Right lobe of liver (tissue), 6 donors: ENCODE results near the gene IPMK. TPM values are rescaled to one million over a fixed set of nuclear protein-coding genes. Genes with fewer than 3 reads are reported as not detected.

Experiments used
- ATAC-seq, 4 donors: fragments of 200-7000 bp; cut with Tn5 transposase; one replicate each; pipeline ENCODE4 v1.9.1; 2020; ENCODE audit warnings: mild to moderate bottlenecking in 4 of 4, moderate library complexity in 4 of 4
- DNase-seq, 3 donors: peaks; one replicate each; pipeline ENCODE4 v3.0.0-alpha.2; 2020
- H3K27ac ChIP-seq, 3 donors: fragments of 200-600 bp; one replicate each; pipeline ENCODE4 v1.8.0; 2022
- H3K27me3 ChIP-seq, 2 donors: fragments of 200-600 bp; one replicate each; pipeline ENCODE4 v1.8.0; 2022
- H3K36me3 ChIP-seq, 4 donors: fragments of 200-600 bp; sonication (generic) in 1 of 4; one replicate each; pipeline versions ENCODE4 v1.5.1 to v1.8.0; 2017 to 2022; ENCODE audit warnings: control low read depth in 1 of 4
- H3K4me1 ChIP-seq, 4 donors: fragments of 200-600 bp; sonication (generic) in 1 of 4; one replicate each; pipeline versions ENCODE4 v1.5.1 to v1.8.0; 2017 to 2022; ENCODE audit warnings: control low read depth in 1 of 4
- H3K4me3 ChIP-seq, 3 donors: fragments of 200-600 bp; one replicate each; pipeline ENCODE4 v1.8.0; 2022
- H3K9me3 ChIP-seq, 4 donors: fragments of 200-600 bp; sonication (generic) in 1 of 4; one replicate each; pipeline versions ENCODE4 v1.5.1 to v1.8.0; 2017 to 2022; ENCODE audit warnings: control low read depth in 1 of 4
- CTCF ChIP-seq, 4 donors: fragments of 200-600 bp in 3 of 4; fragments of 450-650 bp in 1 of 4; IDR thresholded peaks; one replicate each; pipeline versions ENCODE4 v1.5.1 to v1.8.0; 2016 to 2022; ENCODE audit warnings: antibody characterized with exemption in 4 of 4, mild to moderate bottlenecking in 2 of 4
- POLR2A ChIP-seq: fragments of 450-650 bp; IDR thresholded peaks from one replicate; pipeline ENCODE4 v1.6.1; 2017; ENCODE audit warnings: antibody characterized with exemption, mild to moderate bottlenecking
- WGBS: methylation state at CpG from one replicate; pipeline ENCODE4 v1.1.6; 2018; ENCODE audit warnings: low coverage, low lambda C conversion rate; ENCODE audit not compliant: insufficient coverage; ENCODE audit errors: missing lambda C conversion rate; 5-methylcytosine and 5-hydroxymethylcytosine counted together
- intact Hi-C, 2 donors: fragments of 100-400 bp; cut with DNase I; formaldehyde crosslinking; loops; one replicate each; pipeline versions ENCODE4 v1.11.2 to v1.14.1; 2022
- total RNA-seq, 6 experiments: library from RNA; depleted of rRNA in 2 of 6; stranded (reverse); fragments of >200 nt in 2 of 6; fragmentation: NEBNext Ultra II Directional in 3 of 6; extraction: Animal tissue kit (Norgen Biotek cat#: 25700) in 3 of 6; gene quantifications; one replicate each; pipeline versions ENCODE4 v1.1.0 to v1.2.4, GENCODE V29; 2016 to 2023
- donor health status: DM: no; HTN: yes; CAD: no.
- donor health status: DM: no; HTN: no; CAD: no.
- donor health status: DM: no; HTN: no; CAD: no.
- donor health status: DM: no; HTN: yes; CAD: no.
- donor health status: DM: no; HTN: yes; CAD: no.

The IPMK gene
- total RNA-seq, 6 experiments from 2014 or later: 2.8 to 8.1 (median 4.7) TPM

GRCh38 chr10:58178811-58179210, 88.9 kb downstream of the IPMK start:
- no peak overlapping the region for H3K27ac ChIP-seq

GRCh38 chr10:58177362-58177947, 90.2 kb downstream of the IPMK start:
- intact Hi-C loops: loop anchor here (5.0 to 10.0 kb wide), 2 partner anchors 115 to 117 kb away; no protein-coding TSS in a partner anchor

More at GRCh38 chr10:58178811-58179210, 88.9 kb downstream of the IPMK start:
- TF ChIP-seq CTCF (IDR thresholded peaks at IDR 0.05) (no peak), POLR2A (no peak)
- no peaks in the 10 kb centered on the region for H3K27me3 ChIP-seq
- no peak for DNase-seq
- no peaks in the 10 kb centered on the region for H3K9me3 ChIP-seq
- WGBS: no CpG with 5 or more reads among the region's 1 CpG
- H3K4me1 ChIP-seq: no peaks in the 10 kb centered on the region
- no peaks in the 10 kb centered on the region for H3K36me3 ChIP-seq
- intact Hi-C loops: loop anchor here (5.0 to 10.0 kb wide), 2 partner anchors 113 to 116 kb away; no protein-coding TSS in a partner anchor
- H3K4me3 ChIP-seq: no peak overlapping the region
- no peak for ATAC-seq

GRCh38 chr10:58175990-58176900, 91.4 kb downstream of the IPMK start:
- intact Hi-C loops: loop anchor here (5.0 to 10.0 kb wide), 2 partner anchors 116 to 119 kb away; no protein-coding TSS in a partner anchor
- no peak for DNase-seq
- Histone ChIP-seq H3K4me3 (no peak overlapping the region), H3K36me3 (no peaks in the 10 kb centered on the region), H3K4me1 (no peaks in the 10 kb centered on the region), H3K9me3 (no peaks in the 10 kb centered on the region), H3K27me3 (no peaks in the 10 kb centered on the region), H3K27ac (no peak overlapping the region)
- peak in 2 of 4 donors; percentile 18 to 43 for ATAC-seq
- WGBS: 16% methylated on average over 2 of the region's 2 CpGs
- TF ChIP-seq POLR2A (no peak), CTCF (IDR thresholded peaks at IDR 0.05) (no peak)

More at GRCh38 chr10:58177362-58177947, 90.2 kb downstream of the IPMK start:
- no peak overlapping the region for H3K4me3 ChIP-seq
- DNase-seq: no peak
- H3K27me3 ChIP-seq: no peaks in the 10 kb centered on the region
- H3K9me3 ChIP-seq: no peaks in the 10 kb centered on the region
- H3K36me3 ChIP-seq: no peaks in the 10 kb centered on the region
- ATAC-seq: peak; percentile 59 to 76 (median 74)
- H3K4me1 ChIP-seq: no peaks in the 10 kb centered on the region
- WGBS: 15% methylated on average over 3 of the region's 3 CpGs
- no peak overlapping the region for H3K27ac ChIP-seq
- TF ChIP-seq POLR2A (no peak), CTCF (IDR thresholded peaks at IDR 0.05) (peak; percentile 66 to 75 (median 71))

GRCh38 chr10:58174831-58175230, 92.9 kb downstream of the IPMK start:
- TF ChIP-seq CTCF (IDR thresholded peaks at IDR 0.05) (no peak), POLR2A (no peak)
- WGBS: 73% methylated on average over 5 of the region's 5 CpGs

More at GRCh38 chr10:58174831-58175230, 92.9 kb downstream of the IPMK start:
- intact Hi-C loops: loop anchor here (5.0 to 10.0 kb wide), 2 partner anchors 117 to 120 kb away; no protein-coding TSS in a partner anchor
- no peak overlapping the region for H3K27ac ChIP-seq
- DNase-seq: no peak
- H3K4me3 ChIP-seq: no peak overlapping the region
- no peaks in the 10 kb centered on the region for H3K4me1 ChIP-seq
- H3K27me3 ChIP-seq: no peaks in the 10 kb centered on the region
- ATAC-seq: no peak
- no peaks in the 10 kb centered on the region for H3K36me3 ChIP-seq
- H3K9me3 ChIP-seq: no peaks in the 10 kb centered on the region
